ENCODE data around the gene RBL1.

DNA sequence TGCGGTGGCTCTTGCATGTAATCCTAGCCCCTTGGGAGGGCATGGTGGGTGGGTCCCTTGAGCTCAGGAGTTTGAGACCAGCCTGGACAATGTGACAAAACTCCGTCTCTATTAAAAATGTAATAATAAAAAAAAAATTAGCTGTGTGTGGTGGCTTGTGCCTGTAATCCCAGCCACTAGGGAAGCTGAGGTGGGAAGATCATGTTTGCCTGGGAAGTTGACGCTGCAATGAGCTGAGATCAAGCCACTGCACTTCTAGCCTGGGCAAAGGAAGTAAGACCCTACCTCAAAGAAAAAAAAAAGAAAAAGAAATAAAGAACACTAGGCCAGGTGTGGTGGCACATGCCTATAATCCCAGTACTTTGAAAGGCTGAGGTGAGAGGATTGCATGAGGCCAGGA is 139.8 kb downstream of the RBL1 start:
- TF ChIP-seq, protein P1, sequence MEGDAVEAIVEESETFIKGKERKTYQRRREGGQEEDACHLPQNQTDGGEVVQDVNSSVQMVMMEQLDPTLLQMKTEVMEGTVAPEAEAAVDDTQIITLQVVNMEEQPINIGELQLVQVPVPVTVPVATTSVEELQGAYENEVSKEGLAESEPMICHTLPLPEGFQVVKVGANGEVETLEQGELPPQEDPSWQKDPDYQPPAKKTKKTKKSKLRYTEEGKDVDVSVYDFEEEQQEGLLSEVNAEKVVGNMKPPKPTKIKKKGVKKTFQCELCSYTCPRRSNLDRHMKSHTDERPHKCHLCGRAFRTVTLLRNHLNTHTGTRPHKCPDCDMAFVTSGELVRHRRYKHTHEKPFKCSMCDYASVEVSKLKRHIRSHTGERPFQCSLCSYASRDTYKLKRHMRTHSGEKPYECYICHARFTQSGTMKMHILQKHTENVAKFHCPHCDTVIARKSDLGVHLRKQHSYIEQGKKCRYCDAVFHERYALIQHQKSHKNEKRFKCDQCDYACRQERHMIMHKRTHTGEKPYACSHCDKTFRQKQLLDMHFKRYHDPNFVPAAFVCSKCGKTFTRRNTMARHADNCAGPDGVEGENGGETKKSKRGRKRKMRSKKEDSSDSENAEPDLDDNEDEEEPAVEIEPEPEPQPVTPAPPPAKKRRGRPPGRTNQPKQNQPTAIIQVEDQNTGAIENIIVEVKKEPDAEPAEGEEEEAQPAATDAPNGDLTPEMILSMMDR (IDR thresholded peaks at IDR 0.05; ENCODE audit: low read depth, low read length) = no peak
- no peak for TF ChIP-seq MYC (IDR thresholded peaks at IDR 0.05; ENCODE audit: low read depth, low read length)

Data from NB4 (cell line).